Adrenal gland (tissue), 12 donors: Measurements from ENCODE around the gene EBF3. TPM values are rescaled to one million over a fixed set of nuclear protein-coding genes. Genes with fewer than 3 reads are reported as not detected.

Experiments
- DNase-seq, 7 donors: peaks; one replicate each; pipeline ENCODE4 v3.0.0-alpha.2; 2019 to 2020
- H3K27ac ChIP-seq, 5 donors: fragments of 200-600 bp; sonication (generic) in 4 of 5; 1 replicate in 3 of 5; 2 replicates in 2 of 5; pipeline versions ENCODE4 v1.5.1 to v1.8.0; 2016 to 2020; ENCODE audit warnings: mild to moderate bottlenecking in 1 of 5
- H3K27me3 ChIP-seq: fragments of 200-600 bp; 2 replicates; pipeline ENCODE4 v1.8.0; 2021
- H3K36me3 ChIP-seq, 2 donors: fragments of 200-600 bp; replicated peaks in 1 of 2; 1 replicate in 1 of 2; 2 replicates in 1 of 2; pipeline versions ENCODE4 v1.5.1 to v1.8.0; 2018 to 2022
- H3K4me1 ChIP-seq, 2 donors: fragments of 200-600 bp; replicated peaks in 1 of 2; 1 replicate in 1 of 2; 2 replicates in 1 of 2; pipeline versions ENCODE4 v1.5.1 to v1.8.0; 2018 to 2021
- H3K4me3 ChIP-seq, 4 donors: fragments of 200-600 bp; sonication (generic) in 3 of 4; one replicate each; pipeline ENCODE4 v1.5.1; 2016 to 2018
- H3K9me3 ChIP-seq, 3 donors: fragments of 200-600 bp; sonication (generic) in 1 of 3; replicated peaks in 1 of 3; 1 replicate in 2 of 3; 2 replicates in 1 of 3; pipeline versions ENCODE4 v1.5.1 to v1.8.0; 2016 to 2021
- CTCF ChIP-seq, 6 experiments: fragments of 450-650 bp in 4 of 6; fragments of 200-600 bp in 2 of 6; sonication (generic) in 1 of 6; IDR thresholded peaks; 1 replicate in 5 of 6; 2 replicates in 1 of 6; pipeline versions ENCODE4 v1.5.1 to v1.8.0; 2016 to 2021; ENCODE audit warnings: antibody characterized with exemption in 6 of 6, mild to moderate bottlenecking in 2 of 6, moderate library complexity in 1 of 6
- POLR2A ChIP-seq, 2 donors: fragments of 450-650 bp; IDR thresholded peaks; one replicate each; pipeline ENCODE4 v1.6.1; 2017; ENCODE audit warnings: antibody characterized with exemption in 2 of 2, mild to moderate bottlenecking in 2 of 2, moderate library complexity in 1 of 2
- WGBS, 4 donors: extraction: QIAGEN DNeasy Blood & Tissue Kit in 2 of 4; methylation state at CpG; one replicate each; pipeline versions ENCODE4 v1.1.5 to v1.1.7; 2013 to 2017; 5-methylcytosine and 5-hydroxymethylcytosine counted together
- intact Hi-C, 2 donors: fragments of 100-400 bp; cut with DNase I; formaldehyde crosslinking; loops; one replicate each; pipeline versions ENCODE4 v1.14.1 to v1.15.0; 2022 to 2023
- polyA plus RNA-seq, 3 donors: library from polyadenylated mRNA; stranded (reverse); fragments of 200-250 nt in 2 of 3; fragments of 350-450 nt in 1 of 3; fragmentation: Illumina TruSeq in 1 of 3; extraction: RNeasy Lipid Tissue Mini Kit (QIAGEN cat#74804) in 1 of 3; gene quantifications; one replicate each; pipeline ENCODE4 v1.2.3, GENCODE V29; 2013 to 2014
- total RNA-seq, 9 donors: library from RNA; depleted of rRNA in 4 of 9; stranded (reverse); fragments of >200 nt in 4 of 9; fragments of 120-200 nt in 1 of 9; fragmentation: NEBNext Ultra II Directional in 1 of 9; extraction: Animal tissue kit (Norgen Biotek cat#: 25700) in 1 of 9; gene quantifications; one replicate each; pipeline versions ENCODE4 v1.1.0 to v1.2.4, GENCODE V29; 2013 to 2023
- donor health status: healthy with polysubstance abuse.
- donor health status: Bipolar disorder and iron deficiency.
- donor health status: DM: yes; HTN: yes; CAD: no.
- donor health status: DM: no; HTN: no; CAD: no.
- donor health status: DM: no; HTN: no; CAD: no.
- donor health status: DM: yes; HTN: yes; CAD: no.

Gene EBF3
- total and polyA plus RNA-seq, 12 donors, result 0.12 to 2.2 (median 0.53) TPM; not detected in 1

- no peaks in the 10 kb centered on the region for H3K4me1 ChIP-seq
- H3K4me3 ChIP-seq, result no peak overlapping the region
- intact Hi-C loops, result no loop called here
- H3K27me3 ChIP-seq, result no peaks in the 10 kb centered on the region
- H3K27ac ChIP-seq, result no peak overlapping the region
- H3K36me3 ChIP-seq, result no peaks in the 10 kb centered on the region
- TF ChIP-seq POLR2A (IDR thresholded peaks at IDR 0.05) (no peak), CTCF (IDR thresholded peaks at IDR 0.05) (no peak)
- DNase-seq, result no peak
- WGBS, 4 donors, result 77 to 82% (median 80%) methylated on average over 22 of the region's 22 CpGs
- H3K9me3 ChIP-seq, result no peaks in the 10 kb centered on the region
Measured at GRCh38 chr10:129861776-129862531, 102.1 kb downstream of the EBF3 start.

GRCh38 chr10:129860396-129860795 is 103.7 kb downstream of the EBF3 start:
- Histone ChIP-seq H3K36me3 (no peaks in the 10 kb centered on the region), H3K4me3 (no peak overlapping the region), H3K27me3 (no peaks in the 10 kb centered on the region), H3K27ac (no peak overlapping the region), H3K4me1 (no peaks in the 10 kb centered on the region), H3K9me3 (no peaks in the 10 kb centered on the region)
- intact Hi-C loops, result no loop called here
- DNase-seq, result no peak
- TF ChIP-seq CTCF (IDR thresholded peaks at IDR 0.05) (no peak), POLR2A (IDR thresholded peaks at IDR 0.05) (no peak)
- 55 to 60% (median 58%) methylated on average over 9 of the region's 9 CpGs for WGBS, 4 donors

- Histone ChIP-seq H3K4me3 (no peak overlapping the region), H3K36me3 (no peaks in the 10 kb centered on the region), H3K9me3 (no peaks in the 10 kb centered on the region), H3K27ac (no peak overlapping the region), H3K4me1 (no peaks in the 10 kb centered on the region), H3K27me3 (no peaks in the 10 kb centered on the region)
- DNase-seq, result no peak
- intact Hi-C loops, result no loop called here
- TF ChIP-seq POLR2A (IDR thresholded peaks at IDR 0.05) (no peak), CTCF (IDR thresholded peaks at IDR 0.05) (no peak)
- 81 to 87% (median 82%) methylated on average over 7 of the region's 7 CpGs for WGBS, 4 donors
Measured at GRCh38 chr10:129859536-129859935, 104.5 kb downstream of the EBF3 start.

- DNase-seq, result no peak
- no peaks in the 10 kb centered on the region for H3K27me3 ChIP-seq
- H3K4me1 ChIP-seq, result no peaks in the 10 kb centered on the region
- 91 to 95% (median 92%) methylated on average over 17 to 19 of the region's 19 CpGs for WGBS, 4 donors
- TF ChIP-seq CTCF (IDR thresholded peaks at IDR 0.05), result no peak
- no peak for TF ChIP-seq POLR2A (IDR thresholded peaks at IDR 0.05)
- intact Hi-C loops, result no loop called here
- H3K4me3 ChIP-seq, result no peak overlapping the region
- no peaks in the 10 kb centered on the region for H3K9me3 ChIP-seq
- no peaks in the 10 kb centered on the region for H3K36me3 ChIP-seq
- no peak overlapping the region for H3K27ac ChIP-seq
Measured at GRCh38 chr10:129857242-129857960, 106.7 kb downstream of the EBF3 start.
